Activated CD4-positive, alpha-beta T cell treated with anti-CD3 and anti-CD28 coated beads for 36 hours (primary cell): ENCODE results near the gene MT1X. TPM values are rescaled to one million over a fixed set of nuclear protein-coding genes. Genes with fewer than 3 reads are reported as not detected.

ENCODE experiments used
- ATAC-seq: fragments of 200-7000 bp; cut with Tn5 transposase; one replicate; pipeline ENCODE4 v1.10.0; 2021; ENCODE audit warnings: mild to moderate bottlenecking, moderate library complexity
- CTCF ChIA-PET: fragments of 350-600 bp; sonication (Branson Sonifier 250); formaldehyde crosslinking; loops from one replicate; lab custom pipeline; 2021; ENCODE audit warnings: antibody characterized with exemption; lab: Charles Lee
- POLR2A ChIA-PET: fragments of 350-600 bp; sonication (Branson Sonifier 250); formaldehyde crosslinking; loops from one replicate; lab custom pipeline; 2021; ENCODE audit warnings: antibody characterized with exemption, inconsistent platforms; lab: Charles Lee
- DNase-seq: peaks from one replicate; pipeline ENCODE4 v3.0.0-alpha.2; 2020
- H3K27ac Mint-ChIP-seq: one replicate; pipeline ENCODE4 v1.8.0; 2021; ENCODE audit warnings: mixed read lengths
- H3K27me3 Mint-ChIP-seq: one replicate; pipeline ENCODE4 v1.8.0; 2021; ENCODE audit warnings: mixed read lengths
- H3K36me3 Mint-ChIP-seq: one replicate; pipeline ENCODE4 v1.8.0; 2021; ENCODE audit warnings: low read depth, mixed read lengths
- H3K4me1 Mint-ChIP-seq: one replicate; pipeline ENCODE4 v1.8.0; 2021; ENCODE audit warnings: mixed read lengths
- H3K4me3 Mint-ChIP-seq: one replicate; pipeline ENCODE4 v1.8.0; 2021; ENCODE audit warnings: mild to moderate bottlenecking, moderate library complexity, mixed read lengths
- H3K9me3 Mint-ChIP-seq: one replicate; pipeline ENCODE4 v1.8.0; 2021; ENCODE audit warnings: low read depth, mixed read lengths
- intact Hi-C, 2 experiments: fragments of 100-400 bp; cut with DNase I in 1 of 2; cut with micrococcal nuclease in 1 of 2; formaldehyde crosslinking; loops; one replicate each; pipeline versions ENCODE4 v1.14.2 to v1.15.1; 2022 to 2024; cut with DNase I, micrococcal nuclease
- total RNA-seq, 2 experiments: library from RNA; stranded (reverse); gene quantifications; one replicate each; pipeline ENCODE4 v1.2.3, GENCODE V29; 2021

Gene MT1X
- total RNA-seq, 2 experiments from 2014 or later: 46.8 to 59.3 TPM

- H3K9me3 Mint-ChIP-seq: no peaks in the 10 kb centered on the region
- ChIA-PET POLR2A (interaction anchor here (0.6 kb wide), 1 partner anchor 203 kb away, joined by 4 read pairs; no protein-coding TSS in a partner anchor), CTCF (interaction anchor here (1.5 to 1.8 kb wide), 2 partner anchors 11 to 16 kb away, joined by 6 to 8 read pairs; partner anchors contain the start of gene MT1E)
- H3K27me3 Mint-ChIP-seq: peaks cover 50% of the 10 kb centered on the region
- DNase-seq (no peak), ATAC-seq (no peak)
- H3K4me1 Mint-ChIP-seq: peaks cover 26% of the 10 kb centered on the region
- intact Hi-C loops: loop anchor here in 1 of 2 experiments (5.0 kb wide), 1 partner anchor 64 kb away; no protein-coding TSS in a partner anchor
- H3K27ac Mint-ChIP-seq: no peak overlapping the region
- H3K36me3 Mint-ChIP-seq: no peaks in the 10 kb centered on the region
- no peak overlapping the region for H3K4me3 Mint-ChIP-seq
Observed at GRCh38 chr16:56641166-56641565, 41.1 kb upstream of the MT1X start.

- Mint-ChIP-seq H3K36me3 (no peaks in the 10 kb centered on the region), H3K27me3 (peaks cover 43% of the 10 kb centered on the region), H3K4me3 (peak overlapping the region; percentile 39), H3K27ac (peak overlapping the region; percentile 39), H3K9me3 (no peaks in the 10 kb centered on the region), H3K4me1 (peaks cover 20% of the 10 kb centered on the region)
- intact Hi-C loops: loop anchor here (1.0 to 5.0 kb wide), 9 partner anchors 14 to 66 kb away; partner anchors contain the start of genes MT1F (in 2 of the 2), MT1X (in 2 of the 2), MT2A (in 2 of the 2) and MT1E (in 1 of the 2)
- DNase-seq: peak; percentile 90
- POLR2A ChIA-PET: interaction anchor here (0.7 to 1.0 kb wide), 3 partner anchors 15 to 35 kb away, joined by 3 to 5 read pairs (median 3); partner anchors contain the start of genes MT1E, MT1F and MT2A
- CTCF ChIA-PET: interaction anchor here (0.6 to 1.6 kb wide), 9 partner anchors 10 to 59 kb away, joined by 3 to 8 read pairs (median 4); no protein-coding TSS in a partner anchor
- peak; percentile 100 for ATAC-seq
Observed at GRCh38 chr16:56643080-56643778, 39.0 kb upstream of the MT1X start.

- CTCF ChIA-PET: interaction anchor here (0.8 to 1.6 kb wide), 7 partner anchors 10 to 59 kb away, joined by 3 to 8 read pairs (median 4); no protein-coding TSS in a partner anchor
- H3K27me3 Mint-ChIP-seq: peaks cover 43% of the 10 kb centered on the region
Observed at GRCh38 chr16:56643833-56644232, 38.4 kb upstream of the MT1X start.

GRCh38 chr16:56645311-56645710 is 37.0 kb upstream of the MT1X start:
- no peak overlapping the region for H3K4me3 Mint-ChIP-seq
- no peak for ATAC-seq
- peaks cover 20% of the 10 kb centered on the region for H3K4me1 Mint-ChIP-seq
- no peaks in the 10 kb centered on the region for H3K9me3 Mint-ChIP-seq
- POLR2A ChIA-PET: no interaction called here
- intact Hi-C loops: no loop called here
- CTCF ChIA-PET: interaction anchor here (1.5 to 2.6 kb wide), 2 partner anchors 45 to 68 kb away, joined by 3 to 7 read pairs; no protein-coding TSS in a partner anchor
- no peak overlapping the region for H3K27ac Mint-ChIP-seq
- no peaks in the 10 kb centered on the region for H3K36me3 Mint-ChIP-seq
- no peak for DNase-seq
- peaks cover 37% of the 10 kb centered on the region for H3K27me3 Mint-ChIP-seq

More at GRCh38 chr16:56643833-56644232, 38.4 kb upstream of the MT1X start:
- intact Hi-C loops: loop anchor here (1.0 to 5.0 kb wide), 9 partner anchors 13 to 67 kb away; partner anchors contain the start of genes MT1F (in 2 of the 2), MT1X (in 2 of the 2), MT2A (in 2 of the 2) and MT1E (in 1 of the 2)
- peaks cover 20% of the 10 kb centered on the region for H3K4me1 Mint-ChIP-seq
- no peak for DNase-seq
- peak overlapping the region; percentile 39 for H3K4me3 Mint-ChIP-seq
- no peaks in the 10 kb centered on the region for H3K36me3 Mint-ChIP-seq
- no peak overlapping the region for H3K27ac Mint-ChIP-seq
- POLR2A ChIA-PET: interaction anchor here (0.6 to 1.0 kb wide), 5 partner anchors 14 to 36 kb away, joined by 3 to 5 read pairs (median 4); partner anchors contain the start of genes MT1E, MT1F and MT2A
- no peaks in the 10 kb centered on the region for H3K9me3 Mint-ChIP-seq
- no peak for ATAC-seq

GRCh38 chr16:56645838-56646237 is 36.4 kb upstream of the MT1X start:
- Mint-ChIP-seq H3K27ac (no peak overlapping the region), H3K27me3 (peaks cover 32% of the 10 kb centered on the region), H3K4me1 (peaks cover 20% of the 10 kb centered on the region), H3K9me3 (no peaks in the 10 kb centered on the region), H3K4me3 (no peak overlapping the region), H3K36me3 (no peaks in the 10 kb centered on the region)
- ATAC-seq (no peak), DNase-seq (no peak)
- ChIA-PET POLR2A (interaction anchor here (0.7 kb wide), 1 partner anchor 143 kb away, joined by 3 read pairs; no protein-coding TSS in a partner anchor), CTCF (interaction anchor here (1.5 to 2.6 kb wide), 2 partner anchors 45 to 69 kb away, joined by 3 to 7 read pairs; no protein-coding TSS in a partner anchor)
- intact Hi-C loops: no loop called here

GRCh38 chr16:56647641-56648431 is 34.4 kb upstream of the MT1X start:
- ChIA-PET CTCF (no interaction called here), POLR2A (no interaction called here)
- Mint-ChIP-seq H3K9me3 (no peaks in the 10 kb centered on the region), H3K4me3 (no peak overlapping the region), H3K27ac (no peak overlapping the region), H3K36me3 (no peaks in the 10 kb centered on the region), H3K4me1 (peaks cover 14% of the 10 kb centered on the region), H3K27me3 (peaks cover 31% of the 10 kb centered on the region)
- intact Hi-C loops: no loop called here
- no peak for ATAC-seq
- no peak for DNase-seq

- H3K27ac Mint-ChIP-seq: no peak overlapping the region
- intact Hi-C loops: no loop called here
- H3K9me3 Mint-ChIP-seq: no peaks in the 10 kb centered on the region
- ATAC-seq (no peak), DNase-seq (no peak)
- peaks cover under 1% of the 10 kb centered on the region for H3K4me1 Mint-ChIP-seq
- POLR2A ChIA-PET: no interaction called here
- H3K36me3 Mint-ChIP-seq: no peaks in the 10 kb centered on the region
- CTCF ChIA-PET: interaction anchor here (0.6 kb wide), 1 partner anchor 46 kb away, joined by 3 read pairs; no protein-coding TSS in a partner anchor
- peaks cover 31% of the 10 kb centered on the region for H3K27me3 Mint-ChIP-seq
- H3K4me3 Mint-ChIP-seq: no peak overlapping the region
Observed at GRCh38 chr16:56649271-56649670, 33.0 kb upstream of the MT1X start.

- H3K9me3 Mint-ChIP-seq: no peaks in the 10 kb centered on the region
- H3K36me3 Mint-ChIP-seq: no peaks in the 10 kb centered on the region
- ChIA-PET POLR2A (no interaction called here), CTCF (no interaction called here)
- ATAC-seq (no peak), DNase-seq (no peak)
- peaks cover 32% of the 10 kb centered on the region for H3K27me3 Mint-ChIP-seq
- intact Hi-C loops: no loop called here
- H3K4me1 Mint-ChIP-seq: no peaks in the 10 kb centered on the region
- H3K4me3 Mint-ChIP-seq: no peak overlapping the region
- H3K27ac Mint-ChIP-seq: no peak overlapping the region
Observed at GRCh38 chr16:56649820-56650219, 32.5 kb upstream of the MT1X start.

GRCh38 chr16:56651586-56651985 is 30.7 kb upstream of the MT1X start, which contains the start of gene MT1B:
MT1B (plus strand) TSS chr16:56651886; CDS start chr16:56651954, 68 bp downstream.
- no peaks in the 10 kb centered on the region for H3K36me3 Mint-ChIP-seq
- ChIA-PET POLR2A (no interaction called here), CTCF (no interaction called here)
- no peak for DNase-seq
- intact Hi-C loops: no loop called here
- H3K9me3 Mint-ChIP-seq: no peaks in the 10 kb centered on the region
- peaks cover 29% of the 10 kb centered on the region for H3K27me3 Mint-ChIP-seq
- H3K4me3 Mint-ChIP-seq: no peak within 1 kb of the TSS
- no peak within 1 kb of the TSS for H3K27ac Mint-ChIP-seq
- no peaks in the 10 kb centered on the region for H3K4me1 Mint-ChIP-seq
- no peak for ATAC-seq

GRCh38 chr16:56652600-56652999 is 29.7 kb upstream of the MT1X start:
- DNase-seq (no peak), ATAC-seq (no peak)
- H3K27me3 Mint-ChIP-seq: peaks cover 22% of the 10 kb centered on the region
- CTCF ChIA-PET: no interaction called here
- no peaks in the 10 kb centered on the region for H3K36me3 Mint-ChIP-seq
- no peak overlapping the region for H3K4me3 Mint-ChIP-seq
- H3K4me1 Mint-ChIP-seq: peaks cover 3% of the 10 kb centered on the region
- no peaks in the 10 kb centered on the region for H3K9me3 Mint-ChIP-seq
- intact Hi-C loops: no loop called here
- H3K27ac Mint-ChIP-seq: no peak overlapping the region
- POLR2A ChIA-PET: no interaction called here

GRCh38 chr16:56653218-56653617 is 29.1 kb upstream of the MT1X start:
- H3K4me1 Mint-ChIP-seq: peaks cover 7% of the 10 kb centered on the region
- ChIA-PET CTCF (interaction anchor here (0.9 kb wide), 1 partner anchor 9 kb away, joined by 3 read pairs; no protein-coding TSS in a partner anchor), POLR2A (no interaction called here)
- ATAC-seq (no peak), DNase-seq (no peak)
- no peaks in the 10 kb centered on the region for H3K36me3 Mint-ChIP-seq
- H3K9me3 Mint-ChIP-seq: no peaks in the 10 kb centered on the region
- H3K27me3 Mint-ChIP-seq: peaks cover 17% of the 10 kb centered on the region
- H3K4me3 Mint-ChIP-seq: no peak overlapping the region
- no peak overlapping the region for H3K27ac Mint-ChIP-seq
- intact Hi-C loops: no loop called here
